A673 (cell line): ENCODE measurements around the gene COL5A2.

Experiments used
- EZH2 ChIP-seq: fragments of 200-600 bp; sonication (generic); IDR thresholded peaks from 2 replicates; pipeline ENCODE4 v1.6.1; 2017; ENCODE audit warnings: borderline replicate concordance, low read depth, mild to moderate bottlenecking, mixed read lengths, antibody characterized with exemption, low read length; ENCODE audit not compliant: poor library complexity, severe bottlenecking
- TF ChIP-seq, protein P1 (sequence below): fragments of 300-800, 200-600 bp; sonication (generic); conservative IDR thresholded peaks from 2 replicates; pipeline ENCODE4 v1.5.1; 2017; ENCODE audit warnings: low read depth, mild to moderate bottlenecking, antibody characterized with exemption, low read length, moderate library complexity, mixed read lengths

DNA sequence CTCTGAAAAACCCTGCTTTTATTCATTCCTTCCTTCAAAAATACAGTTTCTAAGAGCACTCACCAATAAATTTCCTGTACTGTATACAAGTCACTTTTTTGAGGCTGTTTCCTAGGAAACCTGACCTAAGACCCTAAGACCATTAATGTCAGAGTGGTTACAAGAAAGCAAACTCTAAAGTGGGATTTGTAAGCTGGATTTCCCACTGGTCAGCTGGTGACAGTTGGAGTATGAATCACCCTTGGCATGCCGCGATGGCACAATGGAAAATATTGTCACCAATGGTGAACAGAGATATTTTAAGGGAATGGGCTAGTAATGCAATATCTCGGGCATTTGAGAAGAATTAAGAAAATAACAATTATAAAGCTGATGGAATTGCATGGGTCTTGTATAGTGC is 103.4 kb downstream of the COL5A2 start:
- TF ChIP-seq, protein P1, sequence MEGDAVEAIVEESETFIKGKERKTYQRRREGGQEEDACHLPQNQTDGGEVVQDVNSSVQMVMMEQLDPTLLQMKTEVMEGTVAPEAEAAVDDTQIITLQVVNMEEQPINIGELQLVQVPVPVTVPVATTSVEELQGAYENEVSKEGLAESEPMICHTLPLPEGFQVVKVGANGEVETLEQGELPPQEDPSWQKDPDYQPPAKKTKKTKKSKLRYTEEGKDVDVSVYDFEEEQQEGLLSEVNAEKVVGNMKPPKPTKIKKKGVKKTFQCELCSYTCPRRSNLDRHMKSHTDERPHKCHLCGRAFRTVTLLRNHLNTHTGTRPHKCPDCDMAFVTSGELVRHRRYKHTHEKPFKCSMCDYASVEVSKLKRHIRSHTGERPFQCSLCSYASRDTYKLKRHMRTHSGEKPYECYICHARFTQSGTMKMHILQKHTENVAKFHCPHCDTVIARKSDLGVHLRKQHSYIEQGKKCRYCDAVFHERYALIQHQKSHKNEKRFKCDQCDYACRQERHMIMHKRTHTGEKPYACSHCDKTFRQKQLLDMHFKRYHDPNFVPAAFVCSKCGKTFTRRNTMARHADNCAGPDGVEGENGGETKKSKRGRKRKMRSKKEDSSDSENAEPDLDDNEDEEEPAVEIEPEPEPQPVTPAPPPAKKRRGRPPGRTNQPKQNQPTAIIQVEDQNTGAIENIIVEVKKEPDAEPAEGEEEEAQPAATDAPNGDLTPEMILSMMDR, result no peak
- no peak for TF ChIP-seq EZH2
